B cell (primary cell): ENCODE measurements around the gene ZNF134.

ENCODE experiments used
- EZH2 ChIP-seq: IDR thresholded peaks from 2 replicates; pipeline ENCODE4 v1.6.1; 2012; ENCODE audit warnings: borderline replicate concordance, low read depth, mild to moderate bottlenecking, moderate library complexity, low read length; ENCODE audit not compliant: insufficient read depth, poor library complexity, severe bottlenecking
- TF ChIP-seq, protein P1 (sequence below): fragments of 200-600 bp; IDR thresholded peaks from one replicate; pipeline ENCODE4 v1.8.0; 2022; ENCODE audit warnings: antibody characterized with exemption, mild to moderate bottlenecking

DNA sequence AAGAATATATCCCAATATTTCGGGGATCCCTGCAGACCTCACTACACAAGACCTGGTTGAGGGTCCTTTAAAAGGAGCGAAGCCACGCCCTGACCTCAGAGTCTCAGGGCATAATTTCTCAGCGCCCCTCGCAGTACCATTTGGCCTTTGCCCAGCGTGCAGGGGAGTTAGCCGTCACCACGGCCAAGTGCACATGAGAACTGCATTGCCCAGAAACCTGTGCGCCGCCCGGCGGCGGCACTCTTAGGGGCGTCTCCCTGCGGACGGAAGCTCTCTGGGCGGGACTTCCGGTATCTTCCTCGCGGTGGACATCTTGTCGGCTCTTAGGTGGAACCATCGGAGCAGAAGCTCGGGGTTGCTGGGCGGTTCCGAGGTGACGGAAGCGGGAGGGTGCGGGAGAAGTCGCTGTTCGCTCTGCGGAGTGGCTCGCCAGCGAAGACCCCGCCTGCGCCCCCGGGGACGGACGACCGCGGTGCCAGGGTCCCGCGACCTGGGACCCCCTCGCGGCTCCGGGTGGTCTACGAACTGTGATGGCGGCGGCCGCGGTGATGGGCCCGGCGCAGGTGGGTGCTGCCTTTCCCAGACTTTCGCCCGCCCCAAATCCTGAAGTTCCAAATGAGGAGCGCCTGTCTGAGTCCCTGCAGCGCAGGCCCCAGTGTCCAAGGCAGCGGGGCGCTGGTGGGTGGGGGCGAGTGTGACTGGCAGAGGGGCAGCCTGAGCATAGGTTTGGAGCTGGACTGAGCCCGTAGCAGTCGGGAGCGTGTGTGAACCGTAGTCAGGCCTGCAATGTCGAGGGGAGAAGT, at the start of gene ZNF134:
- TF ChIP-seq, protein P1, sequence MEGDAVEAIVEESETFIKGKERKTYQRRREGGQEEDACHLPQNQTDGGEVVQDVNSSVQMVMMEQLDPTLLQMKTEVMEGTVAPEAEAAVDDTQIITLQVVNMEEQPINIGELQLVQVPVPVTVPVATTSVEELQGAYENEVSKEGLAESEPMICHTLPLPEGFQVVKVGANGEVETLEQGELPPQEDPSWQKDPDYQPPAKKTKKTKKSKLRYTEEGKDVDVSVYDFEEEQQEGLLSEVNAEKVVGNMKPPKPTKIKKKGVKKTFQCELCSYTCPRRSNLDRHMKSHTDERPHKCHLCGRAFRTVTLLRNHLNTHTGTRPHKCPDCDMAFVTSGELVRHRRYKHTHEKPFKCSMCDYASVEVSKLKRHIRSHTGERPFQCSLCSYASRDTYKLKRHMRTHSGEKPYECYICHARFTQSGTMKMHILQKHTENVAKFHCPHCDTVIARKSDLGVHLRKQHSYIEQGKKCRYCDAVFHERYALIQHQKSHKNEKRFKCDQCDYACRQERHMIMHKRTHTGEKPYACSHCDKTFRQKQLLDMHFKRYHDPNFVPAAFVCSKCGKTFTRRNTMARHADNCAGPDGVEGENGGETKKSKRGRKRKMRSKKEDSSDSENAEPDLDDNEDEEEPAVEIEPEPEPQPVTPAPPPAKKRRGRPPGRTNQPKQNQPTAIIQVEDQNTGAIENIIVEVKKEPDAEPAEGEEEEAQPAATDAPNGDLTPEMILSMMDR = peak; percentile 34
- no peak for TF ChIP-seq EZH2
